NCI-H2029 (cell line): ENCODE data around the gene SREBF1.
A peak's percentile ranks its signal among the peaks of the same experiment; 100 is the strongest.

Source experiments
- DNase-seq: peaks from one replicate; lab custom pipeline; 2025; lab: John Stamatoyannopoulos, UW

SREBF1 gene

GRCh38 chr17:17781591-17782496 is 54.9 kb downstream of the SREBF1 start:
- DNase-seq = peak; percentile 57

GRCh38 chr17:17780922-17781590 is 55.7 kb downstream of the SREBF1 start:
- DNase-seq = no peak

- no peak for DNase-seq
Measured at GRCh38 chr17:17779015-17779611, 57.7 kb downstream of the SREBF1 start.

GRCh38 chr17:17778308-17779014 is 58.3 kb downstream of the SREBF1 start:
- no peak for DNase-seq

GRCh38 chr17:17776889-17777288 is 59.9 kb downstream of the SREBF1 start:
- DNase-seq = no peak

- no peak for DNase-seq
Measured at GRCh38 chr17:17774009-17774881, 62.5 kb downstream of the SREBF1 start.

GRCh38 chr17:17772231-17772630 is 64.6 kb downstream of the SREBF1 start:
- DNase-seq = no peak

- no peak for DNase-seq
Measured at GRCh38 chr17:17771498-17772201, 65.1 kb downstream of the SREBF1 start.

GRCh38 chr17:17770632-17771044 is 66.1 kb downstream of the SREBF1 start:
- DNase-seq = no peak

GRCh38 chr17:17769869-17770631 is 66.7 kb downstream of the SREBF1 start:
- DNase-seq = no peak

- peak; percentile 70 for DNase-seq
Measured at GRCh38 chr17:17768424-17769088, 68.2 kb downstream of the SREBF1 start.

GRCh38 chr17:17767887-17768418 is 68.8 kb downstream of the SREBF1 start:
- DNase-seq = no peak

GRCh38 chr17:17767154-17767869 is 69.5 kb downstream of the SREBF1 start:
- DNase-seq = no peak

GRCh38 chr17:17766744-17767120 is 70.1 kb downstream of the SREBF1 start:
- DNase-seq = no peak

- no peak for DNase-seq
Measured at GRCh38 chr17:17766077-17766743, 70.6 kb downstream of the SREBF1 start.

- no peak for DNase-seq
Measured at GRCh38 chr17:17765359-17766076, 71.3 kb downstream of the SREBF1 start.

- no peak for DNase-seq
Measured at GRCh38 chr17:17763734-17764133, 73.1 kb downstream of the SREBF1 start.
